ENCODE results near the gene BORA.
"Not testable (repeated sequence)": the region's sequence is repeated elsewhere in the genome, so short reads cannot be mapped to it uniquely, and the experiment has no call there.

Gene BORA

DNA sequence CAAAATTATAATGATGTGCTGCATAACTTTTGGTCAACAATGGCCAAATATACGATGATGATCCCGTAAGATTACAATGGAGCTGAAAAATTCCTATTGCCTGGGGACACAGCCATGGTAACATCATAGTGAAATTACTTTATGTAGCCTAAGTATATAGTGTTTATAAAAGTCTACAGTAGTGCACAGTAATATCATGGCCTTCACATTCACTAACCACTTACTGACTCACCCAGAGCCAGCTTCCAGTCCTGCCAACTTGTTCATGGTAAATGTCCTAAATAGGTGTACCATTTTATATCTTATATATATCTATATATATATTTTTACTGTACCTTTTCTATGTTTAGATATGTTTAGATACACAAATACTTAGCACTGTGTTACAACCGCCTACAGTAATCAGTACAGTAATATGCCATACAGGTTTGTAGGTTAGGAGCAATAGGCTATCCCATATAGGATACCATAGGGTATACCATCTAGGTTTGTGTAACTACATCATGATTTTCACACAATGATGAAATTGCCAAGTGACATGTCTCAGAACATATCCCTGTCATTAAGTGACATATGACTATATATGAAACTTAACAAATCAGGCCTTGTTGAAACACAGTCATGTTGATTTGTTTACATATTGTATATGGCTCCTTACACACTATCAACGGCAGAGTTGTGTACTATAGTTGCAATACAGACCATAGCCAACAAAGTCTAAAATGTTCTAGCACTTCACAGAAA lies 30.2 kb downstream of the BORA start:
- DNase-seq (ENCODE audit: extremely low spot score, insufficient read length, low read depth) (no peak), FAIRE-seq (no peak)

DNA sequence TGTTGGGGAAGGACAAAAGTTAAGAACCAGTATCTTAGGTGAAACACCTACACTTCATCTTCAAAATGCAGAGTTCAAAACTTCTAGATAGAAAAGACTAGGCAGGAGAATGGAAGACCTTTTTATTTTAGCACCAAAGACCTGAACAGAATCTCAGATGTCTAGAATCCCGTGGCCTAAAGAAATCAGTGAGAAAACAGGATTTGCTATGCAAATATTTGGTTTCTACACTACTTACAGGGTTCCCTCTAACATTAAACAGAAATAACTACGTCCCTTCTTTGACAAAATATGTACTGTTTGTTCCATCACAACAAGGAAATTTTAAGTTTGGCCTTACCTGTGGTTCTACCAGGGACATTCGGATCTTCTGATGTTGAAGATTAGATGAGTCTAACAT lies 32.5 kb downstream of the BORA start:
- no peak for DNase-seq (ENCODE audit: extremely low spot score, insufficient read length, low read depth)
- FAIRE-seq, result no peak

DNA sequence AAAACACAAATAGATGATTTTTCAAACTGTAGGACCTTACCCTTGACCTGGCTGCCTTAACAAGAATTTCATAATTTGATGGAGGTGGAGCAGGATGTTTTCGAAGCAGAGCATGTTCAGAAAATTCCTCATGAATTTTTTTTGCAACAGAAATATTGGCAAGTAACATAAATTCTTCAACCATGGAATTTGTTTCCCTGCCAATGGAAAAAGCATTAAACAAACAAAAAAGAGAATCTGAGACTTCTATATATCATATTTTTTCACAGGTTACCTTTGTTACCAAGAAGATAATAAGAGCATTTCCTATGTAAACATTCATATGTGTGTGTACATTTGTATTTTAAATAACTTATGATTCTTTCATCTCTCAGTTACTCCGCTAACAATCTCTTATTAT lies 35.7 kb downstream of the BORA start:
- no peak for FAIRE-seq
- DNase-seq (ENCODE audit: extremely low spot score, insufficient read length, low read depth), result no peak

DNA sequence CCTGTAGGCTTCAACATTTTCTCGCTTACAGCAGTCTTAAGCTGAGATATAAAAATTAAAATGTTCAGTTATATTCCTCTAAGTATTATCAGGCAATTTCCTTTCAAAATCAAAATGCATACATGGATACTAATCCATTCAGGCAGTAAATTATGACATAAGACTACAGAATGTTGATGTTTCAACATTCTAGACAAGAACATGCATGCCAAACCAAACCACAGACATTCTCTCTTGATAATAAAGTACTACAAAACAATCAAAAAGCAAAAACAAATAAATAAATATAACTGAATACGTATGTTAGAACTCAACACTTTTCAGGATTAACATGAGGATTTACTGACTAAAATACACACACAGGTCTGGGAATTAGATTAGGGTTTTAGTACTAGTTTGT lies 46.3 kb downstream of the BORA start:
- FAIRE-seq (no peak), DNase-seq (ENCODE audit: extremely low spot score, insufficient read length, low read depth) (no peak)

DNA sequence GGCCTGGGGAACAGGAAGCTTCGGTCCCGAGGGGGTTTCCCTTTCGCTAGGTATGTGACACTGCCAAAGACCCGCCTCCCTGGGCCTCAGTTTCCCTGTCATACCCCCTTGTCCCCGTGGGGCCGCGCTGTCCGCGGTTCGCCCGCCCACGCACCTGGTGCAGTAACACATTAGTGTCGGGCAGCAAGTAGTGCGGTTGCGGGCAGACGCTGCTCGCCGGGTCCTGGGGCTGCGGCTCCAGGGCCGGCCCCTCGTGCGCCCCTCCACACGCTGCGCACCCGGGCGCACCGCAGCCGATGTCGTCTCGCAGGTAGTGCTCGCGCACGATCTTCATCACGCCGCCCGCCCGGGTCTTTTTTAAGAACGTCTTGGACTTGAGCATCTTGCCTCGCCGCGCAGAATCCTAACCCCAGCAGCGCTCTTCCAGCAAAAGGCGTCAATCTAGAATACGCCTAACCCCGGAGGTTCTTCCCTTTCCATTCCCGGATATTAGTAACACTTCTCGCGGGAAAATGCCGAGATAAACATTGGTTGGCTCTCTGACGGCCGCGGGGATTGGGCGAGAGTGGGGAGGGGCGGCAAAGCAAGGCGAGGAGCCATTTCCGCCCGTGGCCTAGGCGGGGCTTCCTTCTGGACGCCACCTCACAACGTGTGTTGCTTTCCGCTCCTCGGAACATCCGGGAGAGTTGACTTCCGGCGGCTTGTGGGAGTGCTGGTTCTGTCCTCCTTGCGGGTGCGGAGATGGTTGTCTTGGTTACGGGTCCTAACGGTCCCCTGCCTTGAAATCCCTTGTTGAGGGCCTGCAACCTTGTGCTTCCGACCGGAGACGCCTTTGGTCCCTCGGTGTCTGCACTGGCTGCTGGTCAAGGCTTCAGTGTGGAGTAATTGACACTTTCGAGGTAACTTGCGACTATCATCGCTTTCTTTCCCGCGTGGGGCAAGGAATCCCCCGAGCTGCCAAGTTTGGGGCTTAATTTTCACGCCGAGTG lies 54.0 kb downstream of the BORA start, which contains the start of the genes DIS3 and PIBF1:
DIS3 (minus strand) TSS at position 450 of the 989 bp plus-strand sequence; CDS start at position 382, 68 bp downstream.
PIBF1 (plus strand) TSS at position 683 of the 989 bp plus-strand sequence. CDS start 1,337 bp downstream, outside the sequence.
- FAIRE-seq (peak; percentile 100), DNase-seq (ENCODE audit: extremely low spot score, insufficient read length, low read depth) (peak; percentile 91)

DNA sequence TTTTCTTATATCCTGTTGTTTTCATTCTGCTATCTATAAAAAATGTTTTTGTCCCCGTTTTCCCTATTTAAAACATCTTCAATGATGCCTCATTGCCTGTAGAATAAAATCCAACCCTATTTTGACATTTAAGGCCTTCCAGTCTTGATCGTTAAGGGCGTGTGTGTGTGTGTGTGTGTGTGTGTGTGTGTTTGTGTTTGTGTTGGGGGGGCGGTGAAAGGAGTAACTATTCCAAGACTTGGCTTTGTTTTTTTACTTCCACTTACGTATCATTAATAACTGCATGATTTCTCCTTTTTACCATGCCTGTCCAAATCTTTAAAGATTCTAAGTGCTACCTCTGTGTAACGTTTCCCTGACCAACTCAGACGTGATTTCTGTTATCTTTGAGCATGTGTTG lies 55.0 kb downstream of the BORA start:
- DNase-seq (ENCODE audit: extremely low spot score, insufficient read length, low read depth), result no peak
- peak; percentile 33 for FAIRE-seq

DNA sequence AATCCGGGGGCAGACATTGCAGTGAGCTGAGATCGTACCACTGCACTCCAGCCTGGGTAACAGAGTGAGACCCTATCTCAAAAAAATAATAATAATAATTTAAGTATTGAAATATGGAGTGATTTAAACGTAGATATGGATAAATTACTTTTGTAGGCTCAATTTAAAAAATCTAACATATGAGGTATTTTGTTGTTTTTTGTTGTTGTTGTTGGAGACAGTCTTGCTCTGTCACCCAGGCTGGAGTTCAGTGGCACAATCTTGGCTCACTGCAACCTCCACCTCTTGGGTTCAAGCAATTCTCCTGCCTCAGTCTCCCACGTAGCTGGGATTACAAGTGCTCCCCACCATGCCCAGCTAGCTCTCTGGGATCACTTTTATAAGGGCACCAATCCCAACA lies 57.0 kb downstream of the BORA start:
- not testable (repeated sequence) for DNase-seq (ENCODE audit: extremely low spot score, insufficient read length, low read depth); FAIRE-seq

DNA sequence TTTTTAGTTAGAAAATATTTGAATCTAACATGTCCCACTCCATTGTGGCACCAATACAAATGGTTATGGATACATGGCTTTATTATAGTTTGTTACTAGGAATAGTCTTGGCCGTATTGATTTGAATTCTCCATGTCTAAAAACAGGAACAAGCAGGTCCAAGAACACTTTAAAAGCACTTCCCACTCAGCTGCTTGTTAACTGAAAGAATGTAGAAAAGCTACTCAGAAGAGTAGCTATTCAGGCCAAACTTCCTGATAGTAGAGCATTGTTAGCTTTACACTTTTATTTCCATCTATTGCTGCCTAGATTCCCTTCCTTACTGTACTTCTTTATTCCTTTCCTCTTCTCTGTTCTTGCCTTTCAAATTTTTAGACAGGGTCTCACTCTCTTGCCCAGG lies 61.1 kb downstream of the BORA start:
- FAIRE-seq, result no peak

DNA sequence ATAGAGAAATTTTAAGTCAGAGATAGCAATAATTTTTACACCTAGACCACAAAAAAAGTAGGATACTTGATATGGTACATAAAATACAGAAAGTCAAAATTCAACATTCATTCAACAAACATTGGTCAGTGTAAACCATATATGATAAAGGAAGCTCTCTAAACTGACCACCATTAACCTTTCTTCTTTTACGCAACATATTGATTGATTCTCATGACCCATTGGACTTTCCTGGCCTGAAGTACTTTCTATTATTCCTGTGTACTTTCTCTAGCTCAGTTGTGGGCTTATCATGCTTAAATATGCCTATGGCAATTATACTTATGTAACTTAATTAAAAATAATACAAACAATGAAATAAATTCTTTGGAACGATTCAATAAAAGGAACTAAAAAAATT lies 64.9 kb downstream of the BORA start:
- DNase-seq (ENCODE audit: extremely low spot score, insufficient read length, low read depth) (no peak), FAIRE-seq (no peak)

More for the DNA sequence above, 61.1 kb downstream of the BORA start:
- no peak for DNase-seq (ENCODE audit: extremely low spot score, insufficient read length, low read depth)

DNA sequence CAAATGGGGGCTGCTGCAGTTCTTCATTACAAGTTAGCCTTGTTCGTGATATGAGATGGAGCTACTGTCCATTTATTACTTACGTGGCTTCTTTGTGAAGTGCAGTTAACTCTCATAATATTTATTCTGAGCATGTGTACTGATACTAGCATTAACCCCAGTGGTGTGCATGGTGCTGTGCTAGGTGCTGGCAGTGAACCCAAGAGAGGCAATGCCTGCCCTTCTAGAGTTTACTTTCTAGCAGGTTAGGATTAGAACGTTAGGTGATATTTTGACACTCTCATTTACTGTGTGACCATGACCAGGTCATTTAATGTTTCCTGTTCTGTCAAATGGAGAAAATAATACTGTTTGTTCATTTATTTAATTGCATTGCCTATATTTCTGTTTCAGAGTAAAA lies 71.1 kb downstream of the BORA start:
- no peak for FAIRE-seq
- DNase-seq (ENCODE audit: extremely low spot score, insufficient read length, low read depth), result no peak

DNA sequence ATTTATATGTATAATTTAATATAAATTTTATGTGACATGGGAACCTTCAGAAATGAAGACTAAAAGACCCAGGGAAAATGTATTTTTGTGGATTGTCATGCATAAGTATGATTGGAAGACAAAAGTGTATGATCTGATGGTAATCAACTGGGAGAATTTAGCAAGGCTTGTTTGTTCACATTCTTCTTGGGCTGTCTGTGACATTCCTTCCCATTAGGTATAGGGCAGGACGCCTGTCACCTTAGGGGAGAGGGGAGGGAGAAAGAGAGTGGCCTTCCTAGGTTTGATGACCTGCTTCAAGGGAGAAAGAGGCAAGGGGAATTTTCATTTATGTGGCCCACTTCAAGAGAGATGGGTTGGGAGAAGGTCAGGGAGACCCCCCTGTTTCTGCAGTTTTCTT lies 76.6 kb downstream of the BORA start:
- no peak for FAIRE-seq

More for the DNA sequence above, 76.6 kb downstream of the BORA start:
- no peak for DNase-seq (ENCODE audit: extremely low spot score, insufficient read length, low read depth)

Data from GM18507 (cell line).